SK-N-SH (cell line): ENCODE results near the gene LOXL4.

Source experiments
- EP300 ChIP-seq, 2 experiments: IDR thresholded peaks; 2 replicates each; pipeline versions ENCODE4 v1.4.0 to v1.6.1; 2012; ENCODE audit warnings: borderline replicate concordance in 1 of 2, low read depth in 1 of 2, low read length in 1 of 2
- EZH2phosphoT487 ChIP-seq: fragments of 200-600 bp; sonication (generic); IDR thresholded peaks from 2 replicates; pipeline ENCODE4 v1.6.1; 2017; ENCODE audit warnings: low read depth, mixed run types, mild to moderate bottlenecking, antibody characterized with exemption, moderate library complexity, borderline replicate concordance
- GABPA ChIP-seq: IDR thresholded peaks from 2 replicates; pipeline ENCODE4 v1.4.0; 2012; ENCODE audit warnings: low read depth, mild to moderate bottlenecking
- MAX ChIP-seq: IDR thresholded peaks from 2 replicates; pipeline ENCODE4 v1.4.0; 2012; ENCODE audit warnings: low read depth
- POLR2AphosphoS5 ChIP-seq: IDR thresholded peaks from 2 replicates; pipeline ENCODE4 v1.6.1; 2012; ENCODE audit warnings: low read depth, low read length
- RAD21 ChIP-seq: IDR thresholded peaks from 2 replicates; pipeline ENCODE4 v1.6.1; 2012; ENCODE audit warnings: mild to moderate bottlenecking, low read length
- TF ChIP-seq, protein P1 (sequence below): fragments of 200-600 bp; sonication (generic); IDR thresholded peaks from 2 replicates; pipeline ENCODE4 v1.6.1; 2017; ENCODE audit warnings: antibody characterized with exemption, mild to moderate bottlenecking, moderate library complexity

DNA sequence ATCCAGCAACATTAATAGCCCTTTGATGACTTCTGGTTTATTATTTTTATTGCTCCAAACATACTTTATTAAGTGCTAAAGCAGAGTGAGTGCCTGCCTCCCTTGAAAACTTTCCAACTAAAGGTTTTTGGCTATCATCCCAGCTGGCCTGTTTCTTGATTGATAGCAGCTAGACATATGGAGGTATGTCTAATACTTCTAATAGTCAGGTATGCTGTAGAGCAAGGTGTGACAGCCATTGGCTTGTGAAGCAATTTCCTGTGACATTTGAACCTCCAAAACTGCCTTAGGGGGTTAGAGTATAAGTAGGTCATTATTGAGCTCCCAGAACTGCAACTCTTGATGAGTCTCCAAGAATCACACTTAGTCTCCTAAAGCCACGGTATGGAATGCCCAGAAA, 55.8 kb downstream of the LOXL4 start:
- no peak for TF ChIP-seq RAD21
- TF ChIP-seq EP300 (IDR thresholded peaks at IDR 0.05; ENCODE audit: borderline replicate concordance in 1 of 2, low read depth in 1 of 2, low read length in 1 of 2) = no peak
- no peak for TF ChIP-seq EZH2phosphoT487
- TF ChIP-seq GABPA = no peak
- TF ChIP-seq MAX = no peak
- TF ChIP-seq POLR2AphosphoS5 = no peak
- TF ChIP-seq, protein P1, sequence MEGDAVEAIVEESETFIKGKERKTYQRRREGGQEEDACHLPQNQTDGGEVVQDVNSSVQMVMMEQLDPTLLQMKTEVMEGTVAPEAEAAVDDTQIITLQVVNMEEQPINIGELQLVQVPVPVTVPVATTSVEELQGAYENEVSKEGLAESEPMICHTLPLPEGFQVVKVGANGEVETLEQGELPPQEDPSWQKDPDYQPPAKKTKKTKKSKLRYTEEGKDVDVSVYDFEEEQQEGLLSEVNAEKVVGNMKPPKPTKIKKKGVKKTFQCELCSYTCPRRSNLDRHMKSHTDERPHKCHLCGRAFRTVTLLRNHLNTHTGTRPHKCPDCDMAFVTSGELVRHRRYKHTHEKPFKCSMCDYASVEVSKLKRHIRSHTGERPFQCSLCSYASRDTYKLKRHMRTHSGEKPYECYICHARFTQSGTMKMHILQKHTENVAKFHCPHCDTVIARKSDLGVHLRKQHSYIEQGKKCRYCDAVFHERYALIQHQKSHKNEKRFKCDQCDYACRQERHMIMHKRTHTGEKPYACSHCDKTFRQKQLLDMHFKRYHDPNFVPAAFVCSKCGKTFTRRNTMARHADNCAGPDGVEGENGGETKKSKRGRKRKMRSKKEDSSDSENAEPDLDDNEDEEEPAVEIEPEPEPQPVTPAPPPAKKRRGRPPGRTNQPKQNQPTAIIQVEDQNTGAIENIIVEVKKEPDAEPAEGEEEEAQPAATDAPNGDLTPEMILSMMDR = no peak
